Femur (tissue), 1 donor: Measurements from ENCODE around the gene B4GALNT1.
"Not testable (repeated sequence)": the region's sequence is repeated elsewhere in the genome, so short reads cannot be mapped to it uniquely, and the experiment has no call there.

Source experiments
- DNase-seq: peaks from one replicate; pipeline ENCODE4 v3.0.0-alpha.2; 2017

Gene B4GALNT1

GRCh38 chr12:57632958-57633840, at the start of gene B4GALNT1:
B4GALNT1 (minus strand) TSS chr12:57633201; CDS start chr12:57632132, 1,069 bp downstream.
- DNase-seq, result peak; percentile 57

GRCh38 chr12:57679697-57680096, 46.7 kb upstream of the B4GALNT1 start:
- no peak for DNase-seq

GRCh38 chr12:57677947-57678346, 44.9 kb upstream of the B4GALNT1 start:
- DNase-seq, result not testable (repeated sequence)

GRCh38 chr12:57674691-57675090, 41.7 kb upstream of the B4GALNT1 start:
- no peak for DNase-seq

- DNase-seq, result no peak
Observed at GRCh38 chr12:57672801-57673200, 39.8 kb upstream of the B4GALNT1 start.

- not testable (repeated sequence) for DNase-seq
Observed at GRCh38 chr12:57671811-57672210, 38.8 kb upstream of the B4GALNT1 start.

GRCh38 chr12:57669691-57670090, 36.7 kb upstream of the B4GALNT1 start:
- DNase-seq, result not testable (repeated sequence)

GRCh38 chr12:57666897-57667296, 33.9 kb upstream of the B4GALNT1 start:
- no peak for DNase-seq

GRCh38 chr12:57665066-57665820, 32.2 kb upstream of the B4GALNT1 start:
- DNase-seq, result not testable (repeated sequence)

- no peak for DNase-seq
Observed at GRCh38 chr12:57661376-57661775, 28.4 kb upstream of the B4GALNT1 start.

- DNase-seq, result no peak
Observed at GRCh38 chr12:57658890-57659289, 25.9 kb upstream of the B4GALNT1 start.

GRCh38 chr12:57657744-57658143, 24.7 kb upstream of the B4GALNT1 start:
- no peak for DNase-seq

- DNase-seq, result not testable (repeated sequence)
Observed at GRCh38 chr12:57656408-57656807, 23.4 kb upstream of the B4GALNT1 start.

- no peak for DNase-seq
Observed at GRCh38 chr12:57655541-57656240, 22.7 kb upstream of the B4GALNT1 start.

GRCh38 chr12:57654042-57654441, 21.0 kb upstream of the B4GALNT1 start:
- DNase-seq, result no peak

- not testable (repeated sequence) for DNase-seq
Observed at GRCh38 chr12:57646659-57647049, 13.7 kb upstream of the B4GALNT1 start.

- DNase-seq, result not testable (repeated sequence)
Observed at GRCh38 chr12:57645990-57646658, 13.1 kb upstream of the B4GALNT1 start.

- DNase-seq, result no peak
Observed at GRCh38 chr12:57641699-57642442, 8.9 kb upstream of the B4GALNT1 start.

- no peak for DNase-seq
Observed at GRCh38 chr12:57640175-57641042, 7.4 kb upstream of the B4GALNT1 start.

- DNase-seq, result no peak
Observed at GRCh38 chr12:57638096-57638495, 5.1 kb upstream of the B4GALNT1 start.

- no peak for DNase-seq
Observed at GRCh38 chr12:57637364-57637763, 4.4 kb upstream of the B4GALNT1 start.
